HG03108 (cell line): ENCODE results near the gene CAPN5.

Source experiments
- ATAC-seq: cut with Tn5 transposase; IDR thresholded peaks from one replicate; pipeline ENCODE4 v1.9.1; 2021; ENCODE audit warnings: moderate library complexity; ENCODE audit not compliant: unreplicated experiment

Gene CAPN5

DNA sequence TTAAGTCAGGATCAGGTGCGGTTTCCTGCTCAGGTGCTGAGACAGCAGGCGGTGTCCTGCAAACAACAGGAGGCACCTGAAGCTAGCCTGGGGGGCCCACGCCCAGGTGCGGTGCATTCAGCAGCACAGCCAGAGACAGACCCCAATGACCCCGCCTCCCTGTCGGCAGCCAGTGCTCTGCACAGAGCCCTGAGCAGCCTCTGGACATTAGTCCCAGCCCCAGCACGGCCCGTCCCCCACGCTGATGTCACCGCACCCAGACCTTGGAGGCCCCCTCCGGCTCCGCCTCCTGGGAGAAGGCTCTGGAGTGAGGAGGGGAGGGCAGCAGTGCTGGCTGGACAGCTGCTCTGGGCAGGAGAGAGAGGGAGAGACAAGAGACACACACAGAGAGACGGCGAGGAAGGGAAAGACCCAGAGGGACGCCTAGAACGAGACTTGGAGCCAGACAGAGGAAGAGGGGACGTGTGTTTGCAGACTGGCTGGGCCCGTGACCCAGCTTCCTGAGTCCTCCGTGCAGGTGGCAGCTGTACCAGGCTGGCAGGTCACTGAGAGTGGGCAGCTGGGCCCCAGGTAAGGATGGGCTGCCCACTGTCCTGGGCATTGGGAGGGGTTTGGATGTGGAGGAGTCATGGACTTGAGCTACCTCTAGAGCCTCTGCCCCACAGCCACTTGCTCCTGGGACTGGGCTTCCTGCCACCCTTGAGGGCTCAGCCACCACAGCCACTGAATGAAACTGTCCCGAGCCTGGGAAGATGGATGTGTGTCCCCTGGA is 61.3 kb downstream of the CAPN5 start, which contains the start of gene MYO7A:
Gene MYO7A (plus strand): TSS at position 327 of the 772 bp plus-strand sequence. CDS start 2,389 bp downstream, outside the sequence.
- no peak for ATAC-seq

DNA sequence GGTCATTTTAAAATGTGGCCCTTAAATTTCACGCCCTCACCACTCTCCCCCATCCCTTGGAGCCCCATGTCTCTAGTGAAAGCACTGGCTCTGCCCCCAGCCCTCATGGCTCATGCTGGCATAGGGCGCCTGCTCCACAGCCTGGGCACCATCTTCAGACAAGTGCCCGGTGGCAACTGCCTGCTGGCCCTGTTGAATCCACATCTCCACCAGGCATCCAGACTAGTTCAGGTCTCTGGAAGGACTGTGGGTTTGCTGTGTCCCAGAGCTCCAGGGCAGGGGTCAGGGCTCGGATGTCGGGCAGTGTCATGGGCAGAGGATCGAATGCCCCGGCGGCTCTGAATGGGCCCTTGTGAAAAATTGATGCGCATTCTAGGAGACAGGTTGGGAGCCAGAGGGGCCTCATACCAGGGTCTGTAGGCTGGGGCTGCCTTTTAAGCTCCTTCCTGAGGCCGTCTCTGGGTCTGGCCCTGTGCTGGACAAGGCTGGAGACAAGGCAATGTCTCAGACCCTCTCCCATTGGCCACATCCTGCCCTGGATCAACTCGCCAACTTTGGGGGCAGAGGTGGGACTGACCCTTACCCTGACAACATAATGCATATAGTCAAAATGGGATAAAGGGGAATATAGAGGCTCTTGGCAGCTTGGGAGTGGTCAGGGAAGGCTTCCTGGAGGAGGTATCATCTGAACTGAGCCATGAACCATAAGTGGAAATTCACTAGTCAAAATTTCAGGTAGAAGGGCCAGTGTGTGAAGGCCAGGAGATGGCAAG is 62.5 kb downstream of the CAPN5 start:
- ATAC-seq = no peak

GRCh38 chr11:77129842-77130756 is 63.3 kb downstream of the CAPN5 start:
- no peak for ATAC-seq

GRCh38 chr11:77130763-77131513 is 64.2 kb downstream of the CAPN5 start:
- no peak for ATAC-seq

- ATAC-seq = no peak
These were observed 64.8 kb downstream of the CAPN5 start for GRCh38 chr11:77131560-77131959.

GRCh38 chr11:77135069-77135468 is 68.3 kb downstream of the CAPN5 start:
- no peak for ATAC-seq

DNA sequence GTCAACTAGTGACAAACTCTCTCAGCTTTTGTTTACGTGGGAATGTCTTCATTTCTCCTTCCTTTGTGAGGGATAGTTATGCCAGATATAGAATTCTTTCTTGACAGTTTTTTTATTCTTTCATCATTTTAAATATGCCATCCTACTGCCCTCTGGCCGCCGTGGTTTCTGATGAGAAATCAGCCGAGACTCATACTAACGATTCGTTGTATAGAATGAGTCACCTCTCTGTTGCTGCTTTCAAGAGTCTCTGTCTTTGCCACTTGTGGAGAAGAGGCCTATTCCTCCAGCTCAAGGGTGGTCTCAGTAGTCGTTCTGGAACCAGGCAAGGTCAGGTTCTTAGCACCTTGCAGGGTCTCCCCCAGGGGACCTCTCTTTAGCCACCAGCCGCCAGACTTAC is 69.3 kb downstream of the CAPN5 start:
- no peak for ATAC-seq

DNA sequence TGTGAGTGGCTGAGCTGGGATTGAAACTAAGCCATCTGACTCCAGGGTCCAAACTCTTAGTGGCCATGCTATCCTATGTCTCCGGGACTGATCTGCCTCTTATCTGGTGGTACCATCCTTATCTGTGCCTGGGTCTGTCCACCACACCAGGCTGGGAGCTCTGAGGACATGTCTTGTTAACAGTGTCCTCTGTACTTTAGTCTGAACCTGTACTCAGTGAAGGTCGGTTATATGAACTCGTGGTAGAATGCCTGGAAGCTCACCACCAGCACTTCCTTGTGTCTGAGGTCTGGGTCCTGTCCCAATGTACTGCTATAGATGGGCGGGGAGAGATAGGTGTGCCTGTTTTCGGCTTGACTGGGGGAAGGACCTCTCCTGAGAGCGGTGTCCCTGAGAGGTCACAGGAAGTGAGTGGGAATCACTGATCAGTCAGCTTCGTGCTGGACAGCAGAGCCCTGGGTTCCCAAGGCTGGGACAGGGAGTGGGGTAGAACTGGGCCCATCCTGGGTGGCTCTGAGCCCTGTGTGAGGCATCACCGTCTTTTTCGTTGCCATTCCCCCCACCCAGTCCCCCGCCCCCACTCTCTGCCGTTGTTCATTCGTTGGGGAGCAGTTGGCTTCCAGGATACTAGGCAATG is 70.1 kb downstream of the CAPN5 start:
- no peak for ATAC-seq

- no peak for ATAC-seq
These were observed 70.7 kb downstream of the CAPN5 start for GRCh38 chr11:77137421-77137820.

DNA sequence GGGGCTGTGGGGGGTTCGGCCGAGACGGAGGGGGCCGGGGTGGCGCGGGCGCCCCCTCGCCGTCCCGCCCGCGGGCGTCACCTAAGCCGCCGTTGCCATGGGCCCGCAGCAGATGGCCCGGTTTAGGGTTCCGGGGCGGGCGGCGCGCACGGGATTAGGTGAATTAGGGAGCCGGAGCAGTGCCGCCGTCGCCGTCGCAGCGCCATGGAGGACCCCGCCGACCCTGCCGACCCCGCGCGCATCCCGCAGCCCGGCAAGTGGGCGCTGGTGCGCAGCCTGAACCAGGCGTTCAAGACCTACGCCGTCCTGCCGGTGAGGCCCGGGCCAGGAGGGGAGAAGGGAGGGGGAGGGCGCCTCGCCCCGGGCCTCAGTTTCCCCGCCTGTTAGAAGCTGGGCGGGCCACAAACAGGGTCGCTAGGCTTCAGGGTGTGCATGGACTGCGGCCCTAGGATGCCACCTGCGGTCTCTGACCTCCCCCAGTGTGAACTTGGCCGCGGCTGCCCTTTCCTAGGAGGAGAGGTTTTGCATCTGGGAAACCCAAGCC is 71.4 kb downstream of the CAPN5 start:
- no peak for ATAC-seq

DNA sequence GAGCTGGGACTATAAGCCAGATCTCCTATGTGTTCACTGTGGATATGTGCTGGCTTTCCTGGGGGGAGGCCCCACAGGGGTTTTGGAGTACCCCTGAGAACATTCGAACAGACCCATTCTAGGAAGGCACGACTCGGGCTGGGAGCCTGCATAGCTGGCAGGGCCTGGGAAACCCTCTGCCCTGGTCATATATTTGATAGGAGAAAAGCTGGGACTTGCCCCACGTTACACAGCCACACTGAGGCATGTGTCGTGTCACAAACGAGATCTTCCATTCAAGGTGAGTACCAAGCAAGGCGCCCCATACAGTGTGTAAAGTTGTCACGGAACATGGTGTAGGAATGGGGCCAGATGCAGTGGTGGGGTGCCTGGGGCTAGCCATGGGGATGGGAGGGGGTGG is 72.4 kb downstream of the CAPN5 start:
- ATAC-seq = no peak

GRCh38 chr11:77140231-77140851 is 73.6 kb downstream of the CAPN5 start:
- no peak for ATAC-seq

- ATAC-seq = no peak
These were observed 74.3 kb downstream of the CAPN5 start for GRCh38 chr11:77141034-77141433.

- ATAC-seq = no peak
These were observed 74.7 kb downstream of the CAPN5 start for GRCh38 chr11:77141475-77141874.

DNA sequence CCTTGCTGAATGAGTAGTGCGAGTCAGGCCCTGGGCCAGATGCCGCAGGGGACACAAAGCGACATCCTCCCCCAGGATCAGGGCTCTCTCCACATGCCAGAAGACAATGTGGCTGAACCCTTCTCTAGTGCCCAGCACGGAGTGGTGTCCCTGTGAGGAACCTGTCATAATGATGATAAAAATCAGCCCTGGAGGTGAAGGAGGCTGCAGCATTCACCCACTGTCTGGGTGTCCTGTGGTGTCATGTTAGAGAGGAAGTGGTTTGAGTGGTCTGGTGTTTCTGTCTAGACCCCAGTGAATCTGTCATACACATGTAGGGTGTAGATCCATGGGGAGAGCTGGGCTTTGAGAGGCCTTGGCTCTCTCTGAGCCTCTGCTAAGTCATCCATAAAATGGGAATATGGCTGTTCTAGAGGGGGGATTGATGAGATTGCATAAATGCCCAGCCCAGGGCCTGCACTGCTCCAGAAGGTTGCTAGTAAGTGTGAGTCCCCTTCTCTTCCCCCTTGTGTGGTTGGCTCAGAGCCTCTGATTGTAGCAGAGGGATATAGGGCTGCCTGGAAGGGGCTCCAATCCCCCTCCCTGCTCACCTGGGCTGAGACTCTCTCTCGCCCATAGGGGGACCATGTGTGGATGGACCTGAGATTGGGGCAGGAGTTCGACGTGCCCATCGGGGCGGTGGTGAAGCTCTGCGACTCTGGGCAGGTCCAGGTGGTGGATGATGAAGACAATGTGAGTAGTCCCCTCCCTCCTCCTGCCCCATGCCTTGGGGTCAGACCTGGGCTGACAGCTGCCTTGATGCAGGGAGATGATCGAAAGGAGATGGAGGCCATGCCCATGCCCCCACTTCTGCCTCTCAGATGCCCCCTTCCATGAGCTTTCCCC is 75.6 kb downstream of the CAPN5 start:
- no peak for ATAC-seq

DNA sequence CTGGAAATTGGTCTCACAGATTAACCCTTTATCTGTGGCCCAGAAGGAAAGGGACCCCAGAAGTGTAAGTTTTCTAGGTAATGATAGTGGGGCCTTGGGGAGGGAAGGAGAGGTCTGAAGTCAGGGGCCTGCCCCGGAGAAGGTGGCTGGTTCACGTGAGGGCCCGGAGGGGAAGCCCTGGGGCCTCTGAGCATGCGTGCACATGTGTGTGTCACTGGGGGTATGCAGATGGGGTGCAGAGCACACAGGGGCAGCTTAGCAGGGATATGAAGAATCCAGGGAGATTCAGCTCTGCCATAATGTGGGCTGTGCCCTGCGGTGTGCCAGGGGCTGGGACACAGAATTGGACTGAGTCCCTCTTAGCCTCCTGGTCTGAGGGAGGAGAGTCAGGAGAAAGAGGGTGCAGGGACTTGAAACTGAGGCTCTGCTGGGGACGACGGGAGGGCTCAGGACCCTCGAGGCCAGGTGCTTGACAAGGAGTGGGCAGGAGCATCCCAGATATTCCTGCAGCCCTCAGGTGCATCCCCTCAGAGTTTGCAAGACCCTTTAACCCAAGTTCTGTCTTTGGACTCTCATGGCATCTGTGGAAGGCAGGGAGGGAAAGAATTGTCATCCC is 76.7 kb downstream of the CAPN5 start:
- ATAC-seq = no peak

- ATAC-seq = no peak
These were observed 77.6 kb downstream of the CAPN5 start for GRCh38 chr11:77144196-77144856.
